ENCODE results near the gene GPC3.

GRCh38 chrX:133980832-133981588 lies 4.4 kb downstream of the GPC3 start:
- TF ChIP-seq CTCF (IDR thresholded peaks at IDR 0.05) = no peak
- TF ChIP-seq POLR2A (IDR thresholded peaks at IDR 0.05) = no peak
- TF ChIP-seq EP300 (IDR thresholded peaks at IDR 0.05) = no peak
- no peak for TF ChIP-seq POLR2AphosphoS5 (IDR thresholded peaks at IDR 0.05)
